Measurements from ENCODE around the gene BPIFB2.
"Not testable (repeated sequence)": the region's sequence is repeated elsewhere in the genome, so short reads cannot be mapped to it uniquely, and the experiment has no call there.

BPIFB2 gene

DNA sequence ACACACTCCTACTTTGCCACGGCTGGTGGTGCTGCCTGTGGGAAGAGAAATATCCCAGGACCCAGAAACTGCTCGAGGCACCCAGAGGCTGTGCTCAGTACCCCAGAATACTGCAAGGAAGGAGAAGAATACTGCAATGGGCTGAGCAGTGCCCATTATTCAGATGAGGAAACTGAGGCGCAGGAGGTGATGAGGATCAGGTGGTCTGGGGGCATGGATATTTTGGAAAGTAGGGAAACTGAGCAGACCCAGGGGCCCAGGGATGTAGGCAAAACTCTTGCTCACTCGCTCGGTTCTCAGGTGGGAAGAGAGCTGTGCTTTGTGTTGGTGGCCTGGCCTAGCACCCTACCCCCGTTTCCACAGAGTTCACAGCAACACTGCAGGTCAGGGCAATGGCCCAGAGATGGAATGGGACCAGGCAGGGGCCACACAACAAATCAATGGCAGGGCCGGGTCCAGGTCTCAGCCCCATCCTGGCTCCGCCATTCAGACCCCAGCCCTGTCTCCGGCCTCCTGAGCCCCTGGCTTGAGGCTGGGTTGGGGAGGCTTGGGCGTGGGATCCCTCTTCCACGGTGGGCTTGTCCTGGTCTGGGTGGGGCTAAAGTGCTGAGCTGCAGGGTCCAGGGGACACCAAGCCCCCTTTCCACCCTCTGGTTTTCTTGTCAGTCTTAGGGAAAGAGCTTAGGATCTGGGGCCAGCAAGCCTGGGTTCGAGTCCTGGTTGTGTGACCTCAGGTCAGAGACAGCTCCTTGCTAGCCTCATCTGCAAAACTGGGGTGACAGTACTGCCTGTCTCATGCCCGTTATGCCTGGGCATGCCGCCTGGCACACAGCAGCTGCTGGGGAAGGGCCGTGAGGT is 37.2 kb upstream of the BPIFB2 start:
- FAIRE-seq (no peak), DNase-seq (ENCODE audit: low spot score) (no peak)

DNA sequence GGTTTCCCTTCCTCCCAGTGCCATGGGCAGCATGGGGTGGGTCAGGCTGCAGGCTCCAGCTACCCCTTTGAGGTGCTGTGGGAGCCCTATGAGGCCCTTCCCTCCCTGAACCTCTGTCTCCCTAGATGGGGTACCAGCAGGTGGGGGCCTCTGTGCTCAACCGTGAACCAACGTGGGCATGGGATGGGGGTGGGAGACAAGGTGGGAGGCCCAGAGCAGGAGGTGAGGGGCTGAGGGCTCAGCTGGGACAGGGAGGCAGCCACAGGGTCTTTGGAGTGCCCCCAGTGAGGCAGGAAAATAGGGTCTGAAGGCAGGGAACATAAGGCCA is 36.6 kb upstream of the BPIFB2 start:
- FAIRE-seq (no peak), DNase-seq (ENCODE audit: low spot score) (no peak)

DNA sequence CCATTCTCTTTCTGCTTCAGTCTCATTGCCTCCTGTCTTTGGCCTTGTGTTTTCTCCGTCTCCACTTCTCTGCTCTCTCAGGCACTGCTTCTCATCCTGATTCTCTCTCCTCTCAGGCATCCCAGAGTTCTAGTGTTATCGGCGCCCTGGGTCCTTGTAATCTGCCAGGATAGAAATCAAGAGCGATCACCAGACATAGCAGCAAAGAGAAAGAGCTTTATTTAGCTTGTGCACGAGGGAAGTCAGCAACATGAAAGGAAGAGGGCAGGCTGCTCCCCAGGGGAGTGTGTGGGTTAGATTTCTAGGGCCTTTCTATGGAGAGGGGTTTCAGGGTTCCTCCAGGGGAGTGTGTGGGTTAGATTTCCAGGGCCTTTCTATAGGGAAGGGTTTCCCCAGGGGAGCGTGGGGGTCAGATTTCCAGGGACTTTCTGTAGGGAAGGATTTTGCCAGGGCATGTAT is 35.8 kb upstream of the BPIFB2 start:
- FAIRE-seq: no peak

DNA sequence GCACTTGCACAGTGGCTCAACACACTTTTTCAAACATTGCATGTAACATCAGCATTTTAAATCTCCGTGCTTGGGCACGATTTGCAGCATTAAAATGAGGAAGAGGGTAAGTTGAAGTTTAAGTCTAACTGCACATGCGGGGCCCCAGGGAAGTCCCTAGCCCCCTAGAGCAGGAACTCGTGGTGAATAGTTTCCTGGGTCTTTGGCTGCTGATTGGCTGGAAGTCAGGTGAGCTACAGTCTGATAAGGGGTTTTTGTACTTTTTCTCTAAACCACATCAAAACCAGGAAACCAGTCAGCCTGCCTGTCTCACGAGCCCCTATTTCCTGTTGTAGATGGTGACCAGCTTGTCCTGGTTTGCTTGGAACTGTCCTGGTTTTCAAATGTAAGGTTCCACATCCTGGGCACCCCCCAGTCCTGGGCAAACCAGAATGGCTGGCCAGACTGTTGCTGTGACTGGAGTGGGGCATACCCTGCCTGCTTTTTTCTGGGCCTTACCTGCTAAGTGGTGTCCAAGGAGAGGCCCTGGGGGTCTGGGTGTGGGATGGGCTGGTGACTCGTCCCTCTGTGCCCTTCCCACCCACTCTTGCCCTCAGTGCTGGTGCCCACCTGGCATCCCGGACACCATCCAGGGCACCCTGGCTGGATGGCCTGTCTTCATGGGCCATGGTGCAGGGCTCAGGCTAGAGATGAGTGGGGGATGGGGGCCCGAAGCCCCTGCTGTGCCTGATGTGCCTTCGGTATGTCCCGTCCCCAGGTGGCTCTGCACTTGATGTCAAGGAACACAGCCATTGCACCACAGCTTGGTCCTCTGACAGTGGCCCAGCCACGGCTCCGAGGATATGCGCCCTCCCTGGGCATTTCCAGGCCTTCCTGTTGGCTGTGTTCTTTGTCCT is 35.1 kb upstream of the BPIFB2 start:
- FAIRE-seq (no peak), DNase-seq (ENCODE audit: low spot score) (no peak)

More for the DNA sequence above, 35.8 kb upstream of the BPIFB2 start:
- DNase-seq (ENCODE audit: low spot score): no peak

DNA sequence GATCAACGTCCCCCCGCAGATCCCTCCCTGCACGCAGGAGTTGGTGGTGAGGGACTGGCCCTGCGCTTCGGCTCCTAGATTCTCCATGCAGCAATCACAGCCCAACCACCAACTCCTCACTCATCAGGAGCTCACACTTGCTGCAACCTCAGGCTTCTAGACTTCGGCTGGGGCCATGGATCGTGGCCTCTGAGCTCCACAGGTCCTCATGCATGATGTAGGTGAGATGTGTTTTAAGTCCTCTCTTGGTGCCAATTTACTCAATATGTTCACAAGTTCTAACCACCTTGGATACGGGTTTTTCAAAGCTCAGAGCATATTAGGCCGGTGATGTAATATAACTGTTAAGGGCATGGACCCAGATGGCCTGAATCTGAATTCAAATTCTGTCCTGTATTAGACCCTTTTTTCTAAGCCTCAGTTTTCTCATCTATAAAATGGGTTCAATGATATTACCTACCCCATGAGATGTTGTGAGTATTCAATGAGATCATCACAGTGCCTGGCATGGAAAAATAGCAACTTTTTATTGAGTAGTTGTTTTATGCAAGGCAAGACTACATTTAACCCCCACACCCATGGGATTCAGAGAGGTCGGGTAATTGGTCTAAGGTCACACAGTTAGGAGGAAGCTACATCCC is 34.3 kb upstream of the BPIFB2 start:
- FAIRE-seq (no peak), DNase-seq (ENCODE audit: low spot score) (no peak)

DNA sequence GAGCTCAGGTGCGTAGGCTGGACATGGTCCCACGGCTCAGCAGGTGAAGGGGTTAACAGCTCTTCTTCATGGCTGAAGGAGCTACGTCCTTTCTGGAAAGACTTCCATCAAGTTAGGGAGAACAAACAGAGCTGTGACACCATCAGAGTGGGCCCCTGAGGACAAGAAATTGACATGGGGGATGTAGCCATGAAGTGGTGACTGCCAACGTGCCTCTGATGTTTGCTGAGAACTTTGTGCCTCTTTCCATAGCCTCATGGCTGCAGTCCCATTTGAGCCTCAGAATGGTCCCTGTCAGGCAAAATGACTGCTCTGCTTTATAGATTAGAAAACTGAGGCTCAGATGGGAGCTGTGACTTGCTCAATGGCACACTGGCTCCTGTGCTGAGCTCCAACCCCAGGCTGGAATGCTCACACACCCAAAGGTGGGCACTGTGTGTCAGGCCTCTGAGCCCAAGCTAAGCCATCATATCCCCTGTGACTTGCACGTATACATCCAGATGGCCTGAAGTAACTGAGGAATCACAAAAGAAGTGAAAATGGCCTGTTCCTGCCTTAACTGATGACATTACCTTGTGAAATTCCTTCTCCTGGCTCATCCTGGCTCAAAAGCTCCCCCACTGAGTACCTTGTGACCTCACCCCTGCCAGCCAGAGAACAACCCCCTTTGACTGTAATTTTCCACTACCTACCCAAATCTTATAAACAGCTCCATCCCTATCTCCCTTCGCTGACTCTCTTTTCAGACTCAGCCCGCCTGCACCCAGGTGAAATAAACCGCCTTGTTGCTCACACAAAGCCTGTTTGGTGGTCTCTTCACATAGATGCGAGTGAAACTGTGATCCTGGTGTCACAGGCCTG is 33.1 kb upstream of the BPIFB2 start:
- not testable (repeated sequence) for FAIRE-seq; DNase-seq (ENCODE audit: low spot score)

DNA sequence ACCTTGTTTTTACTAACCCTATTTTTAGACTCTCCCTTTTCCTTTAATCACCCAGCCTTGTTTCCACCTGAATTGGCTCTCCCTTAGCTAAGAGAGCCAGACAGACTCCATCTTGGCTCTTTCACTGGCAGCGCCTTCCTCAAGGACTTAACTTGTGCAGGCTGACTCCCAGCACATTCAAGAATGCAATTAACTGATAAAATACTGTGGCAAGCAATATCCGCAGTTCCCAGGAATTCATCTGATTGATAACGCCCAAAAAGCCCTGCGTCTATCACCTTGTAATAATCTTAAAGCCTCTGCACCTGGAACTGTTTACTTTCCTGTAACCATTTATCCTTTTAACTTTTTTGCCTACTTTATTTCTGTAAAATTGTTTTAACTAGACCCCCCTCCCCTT is 32.4 kb upstream of the BPIFB2 start:
- FAIRE-seq; DNase-seq (ENCODE audit: low spot score): not testable (repeated sequence)

DNA sequence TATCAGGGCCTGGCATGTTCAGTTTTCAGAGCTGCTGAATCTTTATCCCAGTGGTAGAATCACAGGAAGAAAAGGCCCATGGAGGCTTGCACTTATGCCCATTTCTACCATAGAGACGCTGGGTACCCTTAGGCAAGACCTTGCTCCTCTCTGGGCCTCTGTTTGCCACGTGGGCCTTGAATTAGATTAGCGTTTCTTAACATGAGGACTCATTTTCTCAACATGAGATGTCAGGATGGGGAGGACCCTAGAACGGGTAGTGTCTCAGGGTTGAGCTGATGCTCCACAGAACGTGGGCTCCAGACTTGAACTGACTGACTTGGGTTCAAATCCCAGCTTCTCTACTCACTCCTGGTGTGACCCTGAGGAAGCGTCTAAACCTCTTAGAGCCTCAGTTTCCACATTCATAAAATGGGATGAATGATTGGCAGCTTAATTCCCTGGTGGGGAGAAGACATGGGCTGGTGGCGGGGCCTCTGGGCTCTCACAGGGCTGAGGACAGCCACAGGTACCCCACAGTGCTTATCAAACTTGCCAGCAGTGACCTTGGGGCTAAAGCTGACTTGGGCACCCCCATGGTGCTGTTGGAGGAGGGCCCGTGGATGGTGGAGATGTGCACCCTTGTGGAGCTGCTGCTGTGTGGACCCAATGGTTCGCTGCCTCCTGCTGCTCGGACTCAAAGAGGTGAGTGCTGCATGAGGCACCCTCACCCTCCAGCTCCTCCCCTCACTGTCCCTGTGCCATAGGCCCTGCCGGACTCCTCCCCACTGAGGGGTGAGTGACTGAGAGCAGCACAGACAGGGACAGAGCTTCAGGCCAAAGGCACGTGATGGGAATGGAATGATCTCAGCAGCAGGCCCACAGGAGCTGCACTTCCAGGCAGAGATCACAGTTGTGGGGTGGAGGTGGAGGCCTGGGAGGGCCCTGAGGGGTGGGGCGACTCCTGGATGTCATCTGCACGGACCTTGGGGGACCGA is 31.5 kb upstream of the BPIFB2 start:
- no peak for FAIRE-seq
- no peak for DNase-seq (ENCODE audit: low spot score)

DNA sequence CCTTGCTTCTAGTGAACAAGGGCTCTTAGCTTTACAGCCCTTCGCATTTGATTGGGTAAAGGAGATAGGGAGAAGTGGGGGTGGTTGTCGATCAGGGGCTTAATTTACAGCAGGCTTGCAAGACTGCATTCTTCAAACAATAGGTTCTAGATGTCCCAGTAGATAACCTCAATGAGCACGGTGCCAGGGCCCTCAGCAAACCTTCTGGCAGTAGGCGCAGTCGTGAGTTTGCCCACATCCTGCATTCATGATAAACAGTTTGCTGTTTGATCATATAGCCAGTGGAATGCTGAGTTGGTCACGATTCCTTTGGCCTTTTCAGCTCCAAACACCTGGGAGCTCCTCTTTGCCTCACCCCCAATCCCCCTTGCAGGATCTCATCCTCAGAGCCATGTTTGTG is 30.8 kb upstream of the BPIFB2 start:
- FAIRE-seq (no peak), DNase-seq (ENCODE audit: low spot score) (no peak)

DNA sequence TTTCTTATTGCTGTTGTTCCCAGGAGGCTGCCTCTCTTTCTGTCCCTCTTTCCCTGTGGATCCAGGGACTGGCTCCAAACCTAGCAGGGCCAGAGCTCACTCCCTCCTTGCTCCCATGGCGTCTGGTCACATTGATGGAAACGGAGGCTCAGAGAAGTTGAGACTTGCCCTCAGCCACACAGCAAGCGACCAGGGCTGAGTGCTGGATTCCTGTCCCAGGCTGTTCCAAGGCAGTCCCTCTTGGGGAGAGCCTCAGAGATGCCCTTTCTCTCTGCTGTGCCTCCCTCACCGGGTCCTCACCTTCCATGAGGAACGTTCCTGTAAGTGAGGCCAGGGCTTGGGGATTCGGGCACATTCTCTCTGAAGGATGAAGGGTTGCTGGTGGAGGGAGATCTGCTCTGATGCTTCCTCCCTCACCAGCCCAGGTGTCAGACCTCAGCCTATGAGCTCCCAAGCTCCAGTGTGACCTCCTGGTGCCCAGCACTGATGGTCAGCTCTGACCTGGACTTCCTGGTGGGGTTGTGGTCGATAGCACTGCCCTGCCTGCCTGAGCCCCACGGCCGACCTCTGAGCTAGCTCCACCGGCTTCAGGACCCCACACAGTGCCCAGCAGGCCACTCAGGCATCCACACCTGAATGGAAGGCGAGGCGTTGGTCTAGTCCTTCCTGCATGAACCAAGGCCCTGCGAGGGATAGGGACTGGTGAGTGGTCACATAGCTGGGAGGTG is 30.1 kb upstream of the BPIFB2 start:
- no peak for DNase-seq (ENCODE audit: low spot score)
- FAIRE-seq: no peak

DNA sequence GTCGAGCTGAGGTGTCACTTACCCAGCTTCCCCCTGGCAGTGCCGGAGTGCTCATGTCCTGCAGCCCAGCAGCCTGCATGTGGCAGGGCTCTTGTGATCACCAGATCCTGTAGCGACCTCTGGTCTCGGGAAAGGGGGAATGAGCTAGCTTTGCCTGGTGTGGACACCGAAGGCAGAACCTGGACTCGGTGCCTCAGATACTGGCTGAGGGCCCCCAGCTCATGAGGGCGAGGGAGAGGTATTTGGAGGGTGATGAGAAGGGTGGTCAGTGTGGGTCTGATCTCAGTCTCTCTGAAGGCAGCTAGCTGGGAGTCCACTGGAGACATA is 29.5 kb upstream of the BPIFB2 start:
- DNase-seq (ENCODE audit: low spot score): no peak
- FAIRE-seq: no peak

DNA sequence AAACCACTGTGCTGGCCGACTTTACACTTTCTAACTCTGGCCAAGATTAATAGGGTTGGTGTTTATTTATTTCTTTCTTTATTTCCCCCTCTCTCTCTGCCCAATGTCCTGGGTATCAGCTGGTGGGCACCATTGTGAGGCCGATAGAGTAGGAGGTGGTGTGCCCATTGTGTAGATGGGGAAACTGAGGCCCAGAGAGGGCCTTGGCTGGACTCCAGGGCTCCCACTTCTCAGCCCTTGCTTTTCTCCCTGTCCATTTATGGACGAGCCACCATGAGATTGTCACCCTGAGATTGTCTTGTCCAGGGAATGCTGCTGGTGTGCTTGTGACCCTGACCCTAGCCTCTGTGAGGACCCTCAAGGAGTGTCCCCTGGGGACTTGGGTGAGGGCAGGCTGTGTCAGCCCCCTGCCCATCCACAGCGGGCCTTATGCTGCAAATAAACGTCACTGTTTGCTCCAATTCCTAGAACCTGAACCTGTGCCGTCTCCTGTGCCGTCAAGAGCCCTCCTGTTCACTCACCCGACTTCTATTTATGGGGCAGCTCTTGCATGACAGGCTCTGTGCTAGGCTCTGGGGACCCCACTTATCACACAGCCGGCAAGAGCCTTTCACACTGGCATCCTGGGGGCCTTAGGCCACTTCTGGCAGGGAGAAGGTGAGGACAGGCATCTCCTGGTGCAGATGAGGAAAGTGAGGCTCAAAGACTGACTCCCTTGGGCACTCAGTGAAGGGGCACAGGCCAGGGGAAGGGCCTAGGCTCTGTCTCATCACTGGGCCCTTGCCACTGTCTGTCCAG is 28.1 kb upstream of the BPIFB2 start:
- DNase-seq (ENCODE audit: low spot score) (no peak), FAIRE-seq (no peak)

DNA sequence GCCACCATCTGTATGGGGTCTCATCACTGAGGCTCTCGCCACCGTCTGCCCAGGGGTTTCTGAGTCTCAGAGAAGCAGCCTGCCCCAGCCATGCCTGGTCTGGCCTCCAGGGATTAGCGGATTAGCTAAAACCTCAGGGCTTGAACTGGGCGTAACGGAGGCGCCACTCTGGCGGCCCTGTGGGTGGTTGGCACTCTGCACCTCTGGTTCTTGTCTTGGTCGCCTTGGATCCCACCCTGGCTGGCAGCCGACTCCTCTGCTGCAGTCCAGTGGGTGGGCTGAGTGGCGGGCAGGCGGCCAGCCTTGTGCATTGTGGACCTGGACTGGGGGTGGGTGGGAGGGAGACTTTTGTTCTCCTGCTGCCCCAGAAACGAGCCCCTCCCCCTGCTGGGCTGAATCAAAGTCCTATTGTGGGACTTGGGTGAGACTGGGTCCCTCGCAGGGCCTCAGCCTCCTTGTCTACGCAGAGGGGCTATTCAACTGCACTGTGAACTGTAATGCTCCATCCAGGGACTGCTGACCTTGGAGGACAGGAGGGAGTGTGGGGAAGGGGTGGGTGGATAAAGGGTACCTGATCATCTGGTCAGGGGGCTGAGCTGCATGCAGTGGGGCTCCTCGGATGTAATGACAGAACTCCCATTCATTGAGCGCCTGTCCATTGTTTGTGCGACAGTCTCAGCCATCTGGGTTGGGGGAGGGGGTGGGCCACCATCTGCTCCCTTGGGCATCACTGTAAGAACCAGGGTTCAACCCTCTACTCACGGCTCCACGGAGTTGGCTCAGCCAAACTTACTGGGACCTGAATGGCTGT is 27.2 kb upstream of the BPIFB2 start:
- DNase-seq (ENCODE audit: low spot score) (no peak), FAIRE-seq (no peak)

DNA sequence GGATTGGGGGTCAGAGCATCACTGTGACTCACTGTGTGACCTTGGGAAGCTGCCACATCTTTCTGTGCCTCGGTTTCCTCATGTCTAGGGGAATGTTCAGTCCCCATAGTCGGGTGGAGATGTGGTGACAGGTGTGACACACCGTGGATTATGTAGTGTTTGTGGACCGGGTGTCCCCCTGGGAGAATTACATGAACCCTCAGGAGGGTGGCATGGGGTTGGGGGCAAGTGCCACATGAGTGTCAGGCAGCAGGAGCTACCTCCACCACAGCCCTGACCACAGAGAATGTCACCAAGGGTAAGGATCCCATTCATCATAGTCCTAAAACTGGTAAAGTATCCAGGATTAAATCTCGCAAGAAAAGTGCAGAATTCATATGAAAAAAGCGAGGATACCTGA is 26.5 kb upstream of the BPIFB2 start:
- no peak for FAIRE-seq
- DNase-seq (ENCODE audit: low spot score): no peak

DNA sequence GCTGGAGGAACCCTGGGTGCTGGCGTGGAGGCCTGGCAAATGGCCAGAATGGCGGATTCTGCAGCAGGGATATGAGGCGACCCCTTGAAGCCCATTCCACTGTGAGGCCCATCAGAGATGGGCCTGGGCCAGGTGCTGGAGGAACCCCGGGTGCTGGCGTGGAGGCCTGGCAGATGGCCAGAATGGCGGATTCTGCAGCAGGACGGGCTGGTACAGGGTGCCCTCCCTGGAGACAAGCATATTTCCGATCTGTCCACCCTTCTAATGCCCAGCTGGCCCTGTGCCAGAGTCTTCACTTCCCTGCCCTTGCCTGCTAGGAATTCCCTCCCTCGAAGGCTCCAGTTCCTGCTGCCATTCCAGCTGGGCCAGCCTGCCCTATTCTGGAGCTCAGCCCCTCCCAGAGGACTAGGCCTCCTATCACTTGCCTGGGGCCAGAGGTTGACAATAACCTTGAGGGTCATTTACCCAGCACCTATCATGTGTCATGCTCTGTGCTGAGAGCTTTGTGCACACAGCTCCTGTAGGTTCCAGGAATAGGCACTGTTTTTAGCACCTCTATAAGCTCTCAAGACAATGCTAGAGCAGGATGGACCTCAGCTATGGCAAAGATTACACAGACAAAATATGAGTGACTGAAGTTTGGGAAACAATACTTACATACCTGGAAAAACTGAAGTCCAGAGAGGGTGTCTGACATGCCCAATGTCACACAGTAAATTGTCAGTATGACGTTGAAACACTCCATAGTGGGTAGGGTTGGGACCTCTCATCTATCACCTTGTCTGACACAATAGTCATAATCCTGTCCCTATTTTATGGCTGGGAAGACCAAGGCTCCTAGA is 24.7 kb upstream of the BPIFB2 start:
- FAIRE-seq: no peak
- no peak for DNase-seq (ENCODE audit: low spot score)

DNA sequence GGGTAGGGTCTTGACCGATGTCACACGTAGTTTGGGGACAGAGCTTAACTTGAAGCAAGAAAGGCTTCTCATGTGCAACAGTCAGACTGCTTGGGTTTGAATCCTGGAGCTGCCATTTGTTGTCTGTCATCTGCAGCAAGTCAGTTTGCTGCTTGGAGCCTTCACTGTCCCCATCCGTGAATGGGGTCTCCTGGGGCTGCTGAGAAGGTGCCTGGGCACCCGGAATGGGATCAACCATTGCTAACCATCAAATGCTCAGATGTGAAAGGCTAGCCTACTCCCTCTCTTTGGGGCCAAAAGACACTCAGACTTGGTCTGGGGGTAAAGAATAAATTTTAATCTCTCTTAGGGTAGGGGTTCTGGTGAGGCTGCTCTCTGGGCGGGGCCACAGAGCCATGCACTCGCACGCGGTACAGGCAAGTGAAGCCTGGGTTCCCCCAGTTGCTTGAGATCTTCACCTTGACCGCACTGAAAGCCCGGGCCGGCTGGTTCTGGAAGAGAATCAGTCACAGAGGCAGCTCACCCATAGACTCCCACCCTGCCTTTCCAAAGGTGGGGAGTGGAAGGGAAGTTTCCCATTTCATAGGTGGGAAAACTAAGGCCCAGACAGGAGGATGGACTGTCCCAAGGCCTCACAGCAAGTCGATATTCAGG is 23.9 kb upstream of the BPIFB2 start:
- no peak for FAIRE-seq
- DNase-seq (ENCODE audit: low spot score): no peak
